Astrocyte (in vitro differentiated cells and primary cell): ENCODE data around the gene CHD3. TPM values are rescaled to one million over a fixed set of nuclear protein-coding genes. Genes with fewer than 3 reads are reported as not detected.

Experiments used
- DNase-seq: peaks from one replicate; pipeline ENCODE4 v3.0.0-alpha.2; 2010; ENCODE audit warnings: low read depth
- FAIRE-seq: peaks from 2 replicates; lab custom pipeline; 2011; peaks lifted over from hg19 to GRCh38; lab: Jason Lieb, UNC
- H2AFZ ChIP-seq: 2 replicates; pipeline ENCODE4 v1.6.0; 2012; ENCODE audit warnings: low read depth, low read length, inconsistent platforms
- H3K27ac ChIP-seq: 2 replicates; pipeline ENCODE4 v1.5.1; 2011; ENCODE audit warnings: low read depth, low read length, inconsistent platforms
- H3K27me3 ChIP-seq: 2 replicates; pipeline ENCODE4 v1.6.0; 2011; ENCODE audit warnings: low read length, inconsistent platforms; ENCODE audit not compliant: insufficient read depth
- H3K36me3 ChIP-seq: 2 replicates; pipeline ENCODE4 v1.5.1; 2011; ENCODE audit warnings: low read length, inconsistent platforms; ENCODE audit not compliant: insufficient read depth
- H3K4me1 ChIP-seq: 2 replicates; pipeline ENCODE4 v1.5.1; 2011; ENCODE audit warnings: low read length, inconsistent platforms; ENCODE audit not compliant: insufficient read depth
- H3K4me2 ChIP-seq: 2 replicates; pipeline ENCODE4 v1.6.0; 2012; ENCODE audit warnings: low read length, inconsistent platforms
- H3K4me3 ChIP-seq: 2 replicates; pipeline ENCODE4 v1.5.1; 2011; ENCODE audit warnings: low read depth, mild to moderate bottlenecking, low read length, inconsistent platforms; ENCODE audit not compliant: insufficient read depth
- H3K79me2 ChIP-seq: 2 replicates; pipeline ENCODE4 v1.6.0; 2012; ENCODE audit warnings: mild to moderate bottlenecking, low read length, inconsistent platforms; ENCODE audit not compliant: insufficient read depth
- H3K9ac ChIP-seq: 2 replicates; pipeline ENCODE4 v1.6.0; 2012; ENCODE audit warnings: mild to moderate bottlenecking, low read length, inconsistent platforms
- H3K9me3 ChIP-seq: 2 replicates; pipeline ENCODE4 v1.5.1; 2012; ENCODE audit warnings: low read depth, mild to moderate bottlenecking, low read length, inconsistent platforms; ENCODE audit not compliant: insufficient read depth
- H4K20me1 ChIP-seq: 2 replicates; pipeline ENCODE4 v1.6.0; 2012; ENCODE audit warnings: low read length, inconsistent platforms; ENCODE audit not compliant: insufficient read depth
- H3K27ac Mint-ChIP-seq: one replicate; pipeline ENCODE4 v1.8.0; 2021; ENCODE audit warnings: mild to moderate bottlenecking, mixed read lengths; ENCODE audit not compliant: unreplicated experiment
- H3K27me3 Mint-ChIP-seq: one replicate; pipeline ENCODE4 v1.8.0; 2021; ENCODE audit warnings: low read depth, mixed read lengths; ENCODE audit not compliant: unreplicated experiment
- H3K36me3 Mint-ChIP-seq: one replicate; pipeline ENCODE4 v1.8.0; 2021; ENCODE audit warnings: low read depth, mixed read lengths; ENCODE audit not compliant: unreplicated experiment
- H3K4me1 Mint-ChIP-seq: one replicate; pipeline ENCODE4 v1.8.0; 2021; ENCODE audit warnings: low read depth, mixed read lengths; ENCODE audit not compliant: unreplicated experiment
- H3K4me3 Mint-ChIP-seq: one replicate; pipeline ENCODE4 v1.8.0; 2021; ENCODE audit warnings: mild to moderate bottlenecking, moderate library complexity, mixed read lengths; ENCODE audit not compliant: unreplicated experiment
- H3K9me3 Mint-ChIP-seq: one replicate; pipeline ENCODE4 v1.8.0; 2021; ENCODE audit warnings: mild to moderate bottlenecking, mixed read lengths; ENCODE audit not compliant: unreplicated experiment
- CTCF ChIP-seq: IDR thresholded peaks from 2 replicates; pipeline ENCODE4 v1.5.1; 2011; ENCODE audit warnings: low read depth, mild to moderate bottlenecking, inconsistent platforms, low read length, moderate library complexity; ENCODE audit not compliant: insufficient read depth
- EZH2 ChIP-seq: IDR thresholded peaks from 2 replicates; pipeline ENCODE4 v1.6.1; 2012; ENCODE audit warnings: mild to moderate bottlenecking, low read length, inconsistent platforms; ENCODE audit not compliant: insufficient read depth
- total RNA-seq: library from RNA; stranded (reverse); gene quantifications from 2 replicates; pipeline ENCODE4 v1.2.1, GENCODE V29; 2021

Gene CHD3
- total RNA-seq, 1 donor from 2014 or later, result 111 TPM

GRCh38 chr17:7878234-7878633, 10.4 kb upstream of the CHD3 start:
- Histone ChIP-seq H4K20me1 (no peaks in the 10 kb centered on the region), H3K27me3 (no peaks in the 10 kb centered on the region), H3K9me3 (no peaks in the 10 kb centered on the region), H3K4me3 (no peak overlapping the region), H3K9ac (no peak overlapping the region), H3K79me2 (peaks cover 2% of the 10 kb centered on the region), H2AFZ (no peak overlapping the region), H3K4me2 (no peak overlapping the region), H3K27ac (no peak overlapping the region), H3K4me1 (no peaks in the 10 kb centered on the region), H3K36me3 (peaks cover 14% of the 10 kb centered on the region)
- Mint-ChIP-seq H3K4me3 (no peak overlapping the region), H3K4me1 (peaks cover 3% of the 10 kb centered on the region), H3K36me3 (peaks cover 7% of the 10 kb centered on the region), H3K9me3 (no peaks in the 10 kb centered on the region), H3K27ac (no peak overlapping the region), H3K27me3 (no peaks in the 10 kb centered on the region)
- TF ChIP-seq EZH2 (no peak), CTCF (no peak)
- FAIRE-seq (no peak), DNase-seq (no peak)

GRCh38 chr17:7880076-7880868, 8.3 kb upstream of the CHD3 start:
- Histone ChIP-seq H3K9me3 (no peaks in the 10 kb centered on the region), H3K36me3 (peaks cover 14% of the 10 kb centered on the region), H3K9ac (peak overlapping the region; percentile 36), H2AFZ (no peak overlapping the region), H4K20me1 (no peaks in the 10 kb centered on the region), H3K4me3 (no peak overlapping the region), H3K4me1 (peaks cover 3% of the 10 kb centered on the region), H3K27ac (no peak overlapping the region), H3K79me2 (peaks cover 2% of the 10 kb centered on the region), H3K4me2 (no peak overlapping the region), H3K27me3 (no peaks in the 10 kb centered on the region)
- no peaks in the 10 kb centered on the region for H3K4me1 Mint-ChIP-seq
- FAIRE-seq, result no peak
- H3K27ac Mint-ChIP-seq, result no peak overlapping the region
- no peaks in the 10 kb centered on the region for H3K9me3 Mint-ChIP-seq
- H3K27me3 Mint-ChIP-seq, result no peaks in the 10 kb centered on the region
- no peak for TF ChIP-seq EZH2
- no peak overlapping the region for H3K4me3 Mint-ChIP-seq
- H3K36me3 Mint-ChIP-seq, result peaks cover 1% of the 10 kb centered on the region
- DNase-seq, result no peak

- no peak overlapping the region for H3K27ac ChIP-seq
- no peak overlapping the region for H3K4me3 ChIP-seq
- no peaks in the 10 kb centered on the region for H3K27me3 Mint-ChIP-seq
- no peaks in the 10 kb centered on the region for H3K9me3 ChIP-seq
- DNase-seq, result no peak
- H3K27ac Mint-ChIP-seq, result no peak overlapping the region
- H3K4me1 ChIP-seq, result peaks cover 10% of the 10 kb centered on the region
- no peak overlapping the region for H2AFZ ChIP-seq
- H3K9me3 Mint-ChIP-seq, result no peaks in the 10 kb centered on the region
- no peak for TF ChIP-seq EZH2
- no peak for TF ChIP-seq CTCF
- peak overlapping the region; percentile 25 for H3K9ac ChIP-seq
- no peaks in the 10 kb centered on the region for H3K4me1 Mint-ChIP-seq
- H3K79me2 ChIP-seq, result peaks cover 12% of the 10 kb centered on the region
- no peaks in the 10 kb centered on the region for H4K20me1 ChIP-seq
- H3K4me3 Mint-ChIP-seq, result no peak overlapping the region
- no peak for FAIRE-seq
- H3K36me3 Mint-ChIP-seq, result no peaks in the 10 kb centered on the region
- H3K4me2 ChIP-seq, result peak overlapping the region; percentile 12
- peaks cover 14% of the 10 kb centered on the region for H3K36me3 ChIP-seq
- no peaks in the 10 kb centered on the region for H3K27me3 ChIP-seq
Observed at GRCh38 chr17:7881276-7882054, 7.1 kb upstream of the CHD3 start.
